Stimulated activated CD4-positive, alpha-beta T cell treated with anti-CD3 and anti-CD28 coated beads, TNF-alpha, amount 100 ng/mL, for 24 hours (primary cell): ENCODE measurements around the gene WWC1.

ENCODE experiments used
- DNase-seq, 3 experiments: peaks; one replicate each; pipeline ENCODE4 v3.0.0-alpha.2; 2020; ENCODE audit warnings: low read depth in 3 of 3

WWC1 gene

GRCh38 chr5:168291342-168291963 is at the start of gene WWC1:
Gene WWC1, plus strand, starts transcription at chr5:168291645. Its CDS starts 508 bp downstream, at chr5:168292153.
- peak in 2 of 3 experiments; percentile 11 to 46 for DNase-seq

DNA sequence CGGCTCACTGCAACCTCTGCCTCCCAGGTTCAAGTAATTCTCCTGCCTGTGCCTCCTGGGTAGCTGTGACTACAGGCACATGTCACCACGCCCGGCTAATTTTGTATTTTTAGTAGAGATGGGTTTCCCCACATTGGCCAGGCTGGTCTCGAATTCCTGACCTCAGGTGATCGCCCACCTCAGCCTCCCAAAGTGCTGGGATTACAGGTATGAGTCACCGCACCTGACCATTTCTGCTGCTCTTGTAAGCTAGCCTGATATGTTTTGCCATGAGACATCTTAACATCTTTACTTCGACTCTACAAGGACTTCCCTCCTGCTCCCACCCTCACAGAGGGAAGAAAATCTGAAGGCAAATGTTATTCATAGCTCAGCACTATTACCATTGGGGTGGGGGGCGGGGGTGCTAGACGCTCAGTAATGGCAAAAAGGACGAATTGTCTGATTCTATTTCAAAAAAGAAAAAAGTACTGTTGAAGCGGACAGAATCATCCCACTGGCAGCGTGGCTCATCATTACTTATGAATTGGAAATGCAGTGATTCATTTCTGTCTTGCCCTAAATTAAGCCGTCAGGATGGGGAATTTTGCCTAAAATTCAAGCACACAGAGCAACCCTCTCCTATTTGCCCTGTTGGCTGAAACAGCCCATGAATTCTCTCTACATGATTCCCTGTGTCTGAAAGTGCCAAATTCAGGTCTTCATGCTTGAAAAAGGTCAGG is 46.4 kb upstream of the WWC1 start:
- DNase-seq: no peak

DNA sequence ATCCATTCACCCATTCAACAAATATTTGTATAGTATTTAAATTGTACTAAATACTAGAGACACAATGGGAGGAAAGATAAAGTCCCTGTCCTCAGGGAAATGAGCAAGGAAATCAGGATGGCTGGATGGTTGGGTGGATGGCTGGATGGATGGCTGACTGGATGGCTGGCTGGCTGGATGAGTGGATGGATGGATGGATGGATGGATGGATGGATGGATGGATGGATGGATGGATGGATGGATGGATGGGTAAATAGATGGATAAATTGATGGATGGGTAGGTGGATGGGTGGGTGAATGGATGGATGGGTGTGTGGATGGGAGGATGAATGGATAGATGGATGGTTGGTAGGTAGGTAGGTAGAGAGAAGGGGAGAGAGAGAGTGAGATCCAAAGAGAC is 41.5 kb upstream of the WWC1 start:
- no peak for DNase-seq

DNA sequence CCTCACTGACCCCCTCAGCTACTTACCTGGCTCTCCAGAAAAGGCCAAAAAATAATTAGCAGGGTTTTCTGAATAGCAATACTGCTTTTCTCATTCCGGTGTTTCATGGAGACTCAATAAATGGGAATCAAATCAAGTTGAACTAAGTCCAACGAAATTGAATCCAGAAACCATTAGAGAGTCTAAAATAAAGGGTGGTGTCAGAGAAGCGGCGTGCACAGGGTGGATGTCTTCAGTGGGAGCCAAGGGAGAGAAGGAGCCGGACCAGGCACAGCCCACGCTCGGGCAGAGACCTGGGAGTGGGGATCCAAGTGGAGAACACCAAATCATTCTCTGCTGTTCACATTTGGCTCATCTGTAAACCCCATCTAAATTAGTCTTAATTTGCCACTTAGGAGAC is 40.2 kb upstream of the WWC1 start:
- no peak for DNase-seq

DNA sequence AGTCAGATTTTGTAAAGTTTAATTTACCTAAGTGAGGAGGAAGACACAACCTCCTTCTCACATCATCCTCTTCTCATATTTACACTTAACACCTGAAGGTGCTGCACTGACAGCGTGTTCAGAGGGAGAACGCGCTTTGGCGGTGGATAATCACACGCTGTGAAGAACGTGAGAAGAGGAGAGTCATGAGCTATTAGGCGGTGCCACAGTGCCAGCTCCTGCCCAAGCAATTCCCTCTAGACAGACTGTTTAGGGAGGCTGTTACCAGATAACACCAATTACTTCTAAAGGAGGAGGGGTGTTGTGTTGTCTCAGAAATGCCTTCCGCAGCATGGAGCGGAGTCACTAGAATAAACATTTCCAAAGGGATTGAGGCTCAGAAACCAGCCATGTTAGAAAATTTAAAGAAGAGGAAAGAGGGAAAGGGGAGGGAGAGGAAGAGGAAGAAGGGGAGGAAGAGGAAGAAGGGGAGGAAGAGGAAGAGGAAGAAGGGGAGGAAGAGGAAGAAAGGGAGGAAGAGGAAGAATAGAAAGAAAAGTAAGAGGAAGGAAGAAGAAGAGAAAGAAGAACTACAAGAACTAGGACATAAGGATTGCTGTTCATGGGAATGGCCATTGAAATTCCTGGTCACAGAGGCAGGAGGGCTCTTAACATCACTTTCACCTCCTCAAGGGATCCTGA is 37.3 kb upstream of the WWC1 start:
- DNase-seq: no peak

DNA sequence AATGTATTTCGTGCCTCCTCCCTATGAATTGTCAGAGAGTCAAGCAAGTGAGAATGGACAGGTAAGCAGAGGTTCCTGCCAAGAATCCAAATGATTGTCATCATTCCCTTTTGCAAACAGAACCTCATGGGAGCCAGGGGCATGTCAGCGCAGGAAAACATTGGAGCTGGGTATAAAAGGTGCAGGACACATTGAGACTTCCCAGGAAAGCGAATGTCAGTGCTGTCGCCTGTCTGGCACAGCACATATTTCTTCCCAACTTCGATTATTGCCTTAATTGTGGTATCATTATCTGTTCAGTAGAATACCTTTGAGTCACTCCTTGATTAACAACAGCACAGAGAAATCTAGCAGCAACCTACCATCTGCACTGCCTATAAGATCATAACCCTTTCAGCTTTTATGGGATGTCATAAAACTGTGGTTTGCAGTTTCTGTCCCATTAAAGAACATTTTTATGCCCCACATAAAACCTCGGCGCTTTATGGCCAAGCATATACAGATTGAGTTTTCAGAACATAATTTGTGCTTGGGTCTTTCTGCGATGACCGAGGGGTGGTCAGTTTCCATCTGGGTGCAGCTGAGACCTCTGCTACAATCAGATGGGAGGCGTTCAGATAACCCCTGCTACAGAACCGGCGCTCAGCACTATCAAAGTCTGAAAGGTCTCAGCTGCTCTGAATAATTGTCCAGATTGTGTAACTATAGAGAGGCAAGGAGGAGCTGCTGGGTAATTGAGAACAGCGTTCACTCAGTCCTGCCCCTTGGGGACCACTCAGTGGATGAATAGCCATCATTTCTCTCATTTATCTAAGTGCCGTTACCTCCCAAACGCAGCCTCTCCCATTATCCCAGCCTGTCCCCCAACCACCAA is 30.9 kb upstream of the WWC1 start:
- DNase-seq: no peak

DNA sequence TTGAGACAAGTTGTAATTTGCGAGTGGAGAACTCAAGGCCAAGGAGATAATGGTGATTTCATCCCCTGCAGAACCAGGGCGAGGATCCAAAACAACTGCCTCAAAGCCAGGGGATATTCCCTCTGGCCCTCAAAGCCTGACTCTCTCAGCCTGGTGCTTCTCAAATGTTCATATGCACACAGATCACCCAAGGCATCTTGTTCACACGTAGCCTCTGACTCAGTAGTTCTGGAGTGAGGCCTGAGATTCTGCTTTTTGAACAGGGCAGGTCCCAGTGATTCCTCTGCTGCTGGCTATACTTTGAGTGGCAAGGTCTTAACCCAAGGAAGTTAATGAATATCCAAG is 30.2 kb upstream of the WWC1 start:
- DNase-seq: no peak

DNA sequence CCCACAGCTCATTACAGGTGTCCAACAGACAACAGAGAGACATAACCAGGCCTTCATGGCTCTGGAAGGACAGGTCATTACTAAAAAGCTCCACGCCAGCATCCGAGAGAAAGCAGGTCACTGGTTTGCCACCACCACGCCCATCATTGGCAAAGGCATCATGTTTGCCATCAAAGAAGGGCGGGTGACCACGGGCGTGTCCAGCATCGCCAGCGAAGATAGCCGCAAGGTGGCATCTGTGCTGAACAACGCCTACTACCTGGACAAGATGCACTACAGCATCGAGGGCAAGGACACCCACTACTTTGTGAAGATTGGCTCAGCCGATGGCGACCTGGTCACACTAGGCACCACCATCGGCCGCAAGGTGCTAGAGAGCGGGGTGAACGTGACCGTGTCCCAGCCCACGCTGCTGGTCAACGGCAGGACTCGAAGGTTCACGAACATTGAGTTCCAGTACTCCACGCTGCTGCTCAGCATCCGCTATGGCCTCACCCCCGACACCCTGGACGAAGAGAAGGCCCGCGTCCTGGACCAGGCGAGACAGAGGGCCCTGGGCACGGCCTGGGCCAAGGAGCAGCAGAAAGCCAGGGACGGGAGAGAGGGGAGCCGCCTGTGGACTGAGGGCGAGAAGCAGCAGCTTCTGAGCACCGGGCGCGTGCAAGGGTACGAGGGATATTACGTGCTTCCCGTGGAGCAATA is 29.3 kb upstream of the WWC1 start:
- no peak for DNase-seq

- no peak for DNase-seq
Measured at GRCh38 chr5:168263121-168263520, 28.3 kb upstream of the WWC1 start.

DNA sequence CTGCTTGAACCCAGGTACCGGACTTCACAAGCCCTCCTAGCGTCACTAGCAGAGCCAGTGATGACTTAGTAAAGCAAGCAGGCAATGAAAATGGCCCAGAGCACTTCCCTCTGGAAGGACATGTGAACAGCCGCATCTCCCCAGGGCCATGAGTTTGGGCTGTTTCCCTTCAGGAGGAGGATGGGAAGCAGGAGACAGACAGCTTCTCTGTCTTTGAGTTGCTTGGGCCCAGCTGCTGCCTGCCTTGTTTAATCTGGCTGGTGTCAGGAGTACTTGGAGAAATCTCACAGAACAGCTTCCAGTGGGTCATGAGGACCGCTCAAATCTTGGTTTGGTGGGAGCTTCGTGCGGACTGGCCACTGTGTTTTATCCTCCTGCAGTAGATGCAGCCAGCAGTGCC is 25.4 kb upstream of the WWC1 start:
- no peak for DNase-seq

GRCh38 chr5:168268949-168269936 is 22.2 kb upstream of the WWC1 start:
- DNase-seq: peak; percentile 38 to 72 (median 43)

DNA sequence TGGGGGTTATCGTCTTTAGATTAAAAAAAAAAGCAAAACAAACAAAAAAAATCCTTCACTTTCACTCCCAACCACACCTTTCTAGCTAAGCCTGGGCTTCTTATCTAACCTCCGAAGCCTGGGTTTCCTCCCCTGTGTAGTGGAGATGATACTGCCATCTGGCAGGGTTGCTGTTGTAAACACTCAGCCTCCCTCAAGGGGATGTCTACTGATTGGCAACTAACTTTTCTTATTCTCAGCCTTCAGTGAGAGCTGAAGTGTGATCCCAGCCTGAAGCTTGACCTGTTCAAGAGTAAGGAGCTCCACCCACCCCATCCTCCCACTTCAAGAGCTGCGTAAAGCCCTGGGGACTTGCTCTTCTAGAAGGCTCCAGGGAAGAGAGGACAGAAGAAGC is 21.5 kb upstream of the WWC1 start:
- DNase-seq: no peak

GRCh38 chr5:168270476-168270875 is 21.0 kb upstream of the WWC1 start:
- DNase-seq: no peak

DNA sequence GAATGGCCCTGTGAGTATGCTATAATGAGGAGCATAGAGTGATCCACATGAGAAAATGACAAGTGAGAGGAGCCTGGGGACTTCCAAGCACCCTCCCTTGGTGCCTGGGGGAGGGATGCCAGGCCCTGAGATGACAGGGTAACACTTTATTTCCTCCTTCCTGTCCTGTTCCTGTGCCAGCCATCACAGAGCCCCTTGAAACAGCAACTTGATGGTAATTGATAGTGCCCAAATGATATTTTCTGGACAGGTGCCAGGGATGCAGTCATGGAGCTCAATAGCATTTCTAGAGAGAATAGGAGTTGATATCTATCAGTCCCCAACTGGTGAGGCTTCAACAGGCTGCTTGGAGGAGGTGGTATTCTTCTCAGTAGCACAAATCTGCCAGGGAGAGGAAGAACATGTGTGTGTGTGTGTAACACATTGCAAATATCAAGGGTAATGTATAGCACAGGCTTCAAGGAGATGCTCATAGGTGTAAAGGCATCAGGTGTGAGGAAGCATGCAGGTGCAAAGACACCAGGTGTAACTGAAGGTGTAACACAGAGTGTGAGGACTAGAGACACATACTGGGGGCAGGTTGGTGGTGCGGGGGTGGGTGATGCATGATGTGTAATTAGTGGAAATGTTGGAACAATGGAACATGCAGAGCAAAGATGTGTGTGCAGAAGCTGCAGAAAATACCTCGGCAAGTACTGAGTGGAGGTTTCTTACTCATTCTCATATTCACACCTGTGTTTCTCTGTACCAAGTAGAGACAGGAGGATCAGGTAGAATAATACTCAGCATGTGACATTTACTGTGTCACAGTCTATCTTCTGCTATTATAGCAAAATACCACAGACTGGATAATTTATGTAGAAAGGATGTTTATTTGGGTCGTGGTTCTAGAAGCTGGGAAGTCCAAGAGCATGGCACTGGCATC is 18.1 kb upstream of the WWC1 start:
- no peak for DNase-seq

GRCh38 chr5:168274406-168274805 is 17.0 kb upstream of the WWC1 start:
- DNase-seq: no peak

- DNase-seq: no peak
Measured at GRCh38 chr5:168275940-168276339, 15.5 kb upstream of the WWC1 start.

DNA sequence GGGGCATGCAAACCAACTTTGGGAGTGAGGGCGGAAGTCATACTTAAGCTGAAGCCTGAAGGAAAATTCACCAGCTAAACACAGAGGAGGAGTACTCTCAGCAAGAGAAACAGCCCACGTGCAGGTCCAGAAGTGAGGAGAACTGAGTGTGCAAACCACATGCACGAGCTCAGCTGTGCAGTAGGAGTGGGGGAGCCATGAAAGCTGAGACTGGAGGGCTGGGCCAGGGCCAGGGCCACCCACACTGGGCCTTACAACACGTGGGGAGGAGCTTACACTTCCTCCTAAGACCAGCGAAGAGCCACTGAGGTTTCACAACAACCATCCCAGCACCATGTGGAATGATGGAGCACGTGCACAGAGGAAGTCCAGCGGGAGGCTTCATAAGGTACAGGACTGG is 9.3 kb upstream of the WWC1 start:
- no peak for DNase-seq

DNA sequence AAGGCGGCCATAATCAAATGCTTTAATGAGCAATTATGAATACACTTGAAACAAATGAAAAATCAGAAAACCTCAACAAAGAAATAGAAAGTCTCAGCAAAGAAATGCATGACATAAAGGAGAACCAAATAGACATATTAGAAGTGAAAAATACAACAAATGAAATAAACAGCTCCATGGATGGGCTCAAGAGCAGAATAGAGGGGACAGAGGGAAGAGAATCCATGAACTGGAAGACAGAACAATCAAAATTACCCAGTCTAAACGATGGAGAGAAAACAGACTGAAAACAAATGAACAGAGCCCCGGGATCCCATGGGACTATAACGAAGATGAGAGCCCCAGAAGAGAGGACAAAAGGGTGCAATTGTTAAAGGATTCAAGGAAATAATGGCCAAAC is 6.6 kb upstream of the WWC1 start:
- no peak for DNase-seq

GRCh38 chr5:168285696-168286095 is 5.7 kb upstream of the WWC1 start:
- DNase-seq: no peak
